Right atrium auricular region (tissue), 2 donors: ENCODE data around the gene TRAPPC2. TPM values are rescaled to one million over a fixed set of nuclear protein-coding genes. Genes with fewer than 3 reads are reported as not detected.

Experiments
- DNase-seq: peaks from one replicate; pipeline ENCODE4 v3.0.0-alpha.2; 2019; ENCODE audit warnings: low spot score
- H3K27ac ChIP-seq, 2 donors: fragments of 200-600 bp; sonication (generic); 1 replicate in 1 of 2; 2 replicates in 1 of 2; pipeline ENCODE4 v1.5.1; 2016 to 2019
- H3K27me3 ChIP-seq, 2 donors: fragments of 200-600 bp; sonication (generic); one replicate each; pipeline versions ENCODE4 v1.5.1 to v1.6.0; 2017 to 2019
- H3K36me3 ChIP-seq: fragments of 200-600 bp; sonication (generic); one replicate; pipeline ENCODE4 v1.5.1; 2016
- H3K4me1 ChIP-seq, 2 donors: fragments of 200-600 bp; sonication (generic); one replicate each; pipeline versions ENCODE4 v1.5.1 to v1.6.0; 2017 to 2019
- H3K4me3 ChIP-seq, 2 donors: fragments of 200-600 bp; sonication (generic); 1 replicate in 1 of 2; 2 replicates in 1 of 2; pipeline ENCODE4 v1.5.1; 2017 to 2019; ENCODE audit warnings: mild to moderate bottlenecking in 1 of 2, moderate library complexity in 1 of 2
- H3K9me3 ChIP-seq, 2 donors: fragments of 200-600 bp; sonication (generic); one replicate each; pipeline ENCODE4 v1.5.1; 2019
- total RNA-seq, 2 donors: library from RNA; depleted of rRNA; stranded (reverse); fragments of >200 nt; gene quantifications; one replicate each; pipeline ENCODE4 v1.1.0, GENCODE V29; 2016
- TF ChIP-seq, protein P1 (sequence below), 2 donors: fragments of 200-600 bp; sonication (generic); IDR thresholded peaks; one replicate each; pipeline ENCODE4 v1.5.1; 2019; ENCODE audit warnings: antibody characterized with exemption in 2 of 2

TRAPPC2 gene
- total RNA-seq, 2 donors from 2014 or later: 6.6 to 7.6 TPM

DNA sequence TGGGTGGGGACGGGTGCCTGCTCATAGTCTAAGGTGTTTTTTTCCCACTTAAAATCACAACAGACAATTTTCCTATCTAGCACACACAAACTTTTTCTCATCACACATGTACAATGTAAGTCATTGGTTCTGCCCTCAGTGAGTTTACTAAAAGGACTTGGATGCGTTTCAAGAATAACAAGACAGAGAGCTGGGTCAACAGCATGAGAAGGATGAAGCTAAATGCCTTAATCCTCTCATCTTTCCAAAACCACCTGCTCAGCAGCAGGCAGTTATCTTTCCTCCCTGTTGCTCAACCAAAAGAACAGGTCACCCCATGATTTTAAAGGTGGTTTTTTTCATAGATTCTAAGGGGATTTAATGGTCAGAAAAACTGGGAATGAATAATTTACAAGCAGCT lies 40.3 kb upstream of the TRAPPC2 start:
- DNase-seq: no peak
- H3K4me3 ChIP-seq: no peak overlapping the region
- H3K36me3 ChIP-seq: peaks cover 22% of the 10 kb centered on the region
- TF ChIP-seq, protein P1, sequence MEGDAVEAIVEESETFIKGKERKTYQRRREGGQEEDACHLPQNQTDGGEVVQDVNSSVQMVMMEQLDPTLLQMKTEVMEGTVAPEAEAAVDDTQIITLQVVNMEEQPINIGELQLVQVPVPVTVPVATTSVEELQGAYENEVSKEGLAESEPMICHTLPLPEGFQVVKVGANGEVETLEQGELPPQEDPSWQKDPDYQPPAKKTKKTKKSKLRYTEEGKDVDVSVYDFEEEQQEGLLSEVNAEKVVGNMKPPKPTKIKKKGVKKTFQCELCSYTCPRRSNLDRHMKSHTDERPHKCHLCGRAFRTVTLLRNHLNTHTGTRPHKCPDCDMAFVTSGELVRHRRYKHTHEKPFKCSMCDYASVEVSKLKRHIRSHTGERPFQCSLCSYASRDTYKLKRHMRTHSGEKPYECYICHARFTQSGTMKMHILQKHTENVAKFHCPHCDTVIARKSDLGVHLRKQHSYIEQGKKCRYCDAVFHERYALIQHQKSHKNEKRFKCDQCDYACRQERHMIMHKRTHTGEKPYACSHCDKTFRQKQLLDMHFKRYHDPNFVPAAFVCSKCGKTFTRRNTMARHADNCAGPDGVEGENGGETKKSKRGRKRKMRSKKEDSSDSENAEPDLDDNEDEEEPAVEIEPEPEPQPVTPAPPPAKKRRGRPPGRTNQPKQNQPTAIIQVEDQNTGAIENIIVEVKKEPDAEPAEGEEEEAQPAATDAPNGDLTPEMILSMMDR (IDR thresholded peaks at IDR 0.05): no peak
- H3K9me3 ChIP-seq: no peaks in the 10 kb centered on the region
- no peak overlapping the region for H3K27ac ChIP-seq
- no peaks in the 10 kb centered on the region for H3K4me1 ChIP-seq
- H3K27me3 ChIP-seq: no peaks in the 10 kb centered on the region

DNA sequence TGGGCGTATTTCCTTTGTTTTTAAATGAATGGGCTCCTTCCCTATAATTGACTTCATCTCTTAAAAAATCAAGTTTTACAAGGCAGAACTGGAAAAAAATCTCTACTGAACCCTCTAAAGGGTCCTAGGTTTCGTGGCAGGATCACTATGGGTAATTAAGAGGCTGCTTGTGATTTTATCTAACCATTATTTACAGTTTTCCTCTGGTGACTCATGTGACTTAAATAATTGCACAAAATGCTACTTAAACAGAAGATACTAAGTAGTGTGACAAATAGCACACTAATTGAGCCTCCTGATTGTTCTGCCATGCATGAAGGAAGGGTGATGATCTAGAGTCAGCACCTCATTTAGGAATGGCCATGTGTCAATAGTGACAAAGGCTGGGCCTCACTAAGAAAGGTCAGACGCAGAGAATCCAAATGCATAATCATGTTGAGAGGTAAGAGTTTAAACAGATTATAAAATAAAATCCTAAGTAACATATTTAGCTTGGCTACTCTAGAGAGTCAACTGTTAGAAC lies 35.7 kb upstream of the TRAPPC2 start:
- peaks cover 20% of the 10 kb centered on the region for H3K36me3 ChIP-seq
- TF ChIP-seq, protein P1 (IDR thresholded peaks at IDR 0.05): no peak
- H3K9me3 ChIP-seq: no peaks in the 10 kb centered on the region
- no peaks in the 10 kb centered on the region for H3K27me3 ChIP-seq
- DNase-seq: no peak
- H3K4me1 ChIP-seq: no peaks in the 10 kb centered on the region
- no peak overlapping the region for H3K27ac ChIP-seq
- H3K4me3 ChIP-seq: no peak overlapping the region

DNA sequence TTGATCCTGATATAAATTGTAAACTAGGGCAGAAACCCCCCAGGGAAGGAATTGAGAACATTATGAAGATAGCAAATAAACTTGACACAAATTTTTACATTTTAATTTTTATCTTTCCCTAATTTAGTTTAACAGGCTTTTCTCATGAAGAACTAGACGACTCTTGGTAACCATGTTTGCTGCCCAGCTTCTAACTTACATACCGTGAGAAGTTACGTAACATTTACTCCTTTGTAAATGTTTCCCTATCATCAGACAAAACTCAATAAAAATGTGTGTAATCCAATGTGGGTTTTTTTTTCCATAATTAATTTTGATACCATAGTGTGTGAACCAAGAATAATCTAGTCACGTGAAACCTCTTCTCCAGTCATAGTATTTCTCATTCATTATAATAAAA lies 34.5 kb upstream of the TRAPPC2 start:
- H3K9me3 ChIP-seq: no peaks in the 10 kb centered on the region
- H3K4me1 ChIP-seq: no peaks in the 10 kb centered on the region
- TF ChIP-seq, protein P1 (IDR thresholded peaks at IDR 0.05): no peak
- no peak for DNase-seq
- no peak overlapping the region for H3K4me3 ChIP-seq
- no peaks in the 10 kb centered on the region for H3K27me3 ChIP-seq
- no peak overlapping the region for H3K27ac ChIP-seq
- peaks cover 12% of the 10 kb centered on the region for H3K36me3 ChIP-seq

DNA sequence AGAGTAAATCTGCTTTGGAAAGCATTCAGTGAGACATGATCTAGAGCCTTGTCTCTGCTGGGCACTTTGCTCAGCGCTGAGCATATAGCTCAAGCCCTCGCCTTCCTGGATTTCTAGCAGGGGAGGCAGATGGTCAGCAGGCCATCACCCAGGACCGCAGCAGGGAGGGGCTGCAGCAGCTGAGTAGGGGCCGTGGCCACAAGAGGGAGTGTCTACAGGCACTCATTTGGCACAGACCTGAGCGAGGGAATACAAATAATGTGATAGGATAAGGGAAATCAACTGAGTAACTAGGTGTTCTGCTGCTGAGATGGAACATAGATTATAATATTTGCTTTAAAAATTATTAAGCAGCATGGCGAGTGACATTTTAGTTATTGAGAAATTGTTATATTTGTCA lies 30.3 kb upstream of the TRAPPC2 start:
- H3K27me3 ChIP-seq: no peaks in the 10 kb centered on the region
- peak overlapping the region; percentile 40 to 55 for H3K27ac ChIP-seq
- H3K36me3 ChIP-seq: peaks cover 25% of the 10 kb centered on the region
- no peaks in the 10 kb centered on the region for H3K4me1 ChIP-seq
- no peaks in the 10 kb centered on the region for H3K9me3 ChIP-seq
- TF ChIP-seq, protein P1 (IDR thresholded peaks at IDR 0.05): peak in 1 of 2 donors; percentile 40
- H3K4me3 ChIP-seq: no peak overlapping the region
- DNase-seq: no peak

DNA sequence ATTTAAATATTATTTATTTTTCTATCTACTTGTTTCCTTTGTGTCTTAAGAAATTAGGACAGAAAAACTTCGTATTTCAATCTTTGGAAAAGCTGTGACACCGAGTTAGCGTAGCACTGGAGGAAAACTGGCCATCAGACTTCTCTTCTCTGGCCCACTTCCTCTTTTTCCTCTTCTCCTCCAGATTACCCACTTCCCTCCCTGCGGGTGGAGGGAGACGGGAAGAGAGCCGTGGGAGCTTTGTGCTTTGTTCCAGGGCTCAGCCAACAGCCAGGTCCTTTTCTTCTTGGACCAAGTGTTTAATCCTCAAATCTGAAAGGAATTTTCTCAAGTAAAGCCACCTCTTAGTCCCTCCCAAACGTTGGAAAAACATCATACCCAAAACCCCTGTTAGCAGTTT lies 29.9 kb upstream of the TRAPPC2 start:
- Histone ChIP-seq H3K4me1 (no peaks in the 10 kb centered on the region), H3K9me3 (no peaks in the 10 kb centered on the region), H3K27me3 (no peaks in the 10 kb centered on the region), H3K4me3 (no peak overlapping the region), H3K36me3 (peaks cover 21% of the 10 kb centered on the region), H3K27ac (peak overlapping the region; percentile 40 to 55)
- TF ChIP-seq, protein P1 (IDR thresholded peaks at IDR 0.05): no peak
- no peak for DNase-seq

DNA sequence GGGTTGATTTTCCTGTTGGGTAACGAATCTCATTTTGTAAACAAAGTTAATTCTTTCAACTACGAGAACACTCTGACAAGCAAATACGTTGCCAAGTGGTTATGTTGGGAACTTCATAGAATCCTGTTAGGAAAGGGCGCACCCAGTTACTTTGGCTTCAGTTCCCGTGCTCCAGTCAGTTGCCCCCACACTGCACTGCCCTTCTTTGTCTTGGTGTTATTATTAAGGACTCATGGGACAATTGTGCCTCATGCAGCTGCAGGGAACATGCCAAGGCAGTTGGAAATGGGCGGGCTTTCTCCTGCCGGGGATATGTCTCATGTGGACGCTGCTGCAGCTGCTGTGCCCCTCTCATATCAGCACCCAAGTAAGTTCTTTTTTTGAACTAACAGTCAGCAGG lies 29.1 kb upstream of the TRAPPC2 start:
- H3K27me3 ChIP-seq: no peaks in the 10 kb centered on the region
- no peaks in the 10 kb centered on the region for H3K9me3 ChIP-seq
- peak; percentile 67 for DNase-seq
- TF ChIP-seq, protein P1 (IDR thresholded peaks at IDR 0.05): no peak
- H3K27ac ChIP-seq: peak overlapping the region; percentile 40 to 55
- no peaks in the 10 kb centered on the region for H3K4me1 ChIP-seq
- H3K4me3 ChIP-seq: no peak overlapping the region
- H3K36me3 ChIP-seq: peaks cover 18% of the 10 kb centered on the region
